ENCODE results near the gene HOXA10. TPM values are rescaled to one million over a fixed set of nuclear protein-coding genes. Genes with fewer than 3 reads are reported as not detected.

The HOXA10 gene
- total RNA-seq, 1 experiment from 2014 or later: not detected

GRCh38 chr7:27202862-27203134 lies 28.7 kb upstream of the HOXA10 start:
- Histone ChIP-seq H3K9me3 (ENCODE audit: control insufficient read depth, low read depth, low read length) (no peaks in the 10 kb centered on the region), H4K8ac (replicated peaks; ENCODE audit: insufficient read length, low read depth, low read length) (no peak overlapping the region), H2BK5ac (ENCODE audit: insufficient read length, low read length) (no peak overlapping the region), H2AK5ac (ENCODE audit: insufficient read length, low read length) (no peak overlapping the region), H3K4ac (ENCODE audit: low read depth, low read length) (no peak overlapping the region), H2BK15ac (ENCODE audit: low read depth, low read length) (no peak overlapping the region), H3K79me1 (ENCODE audit: insufficient read depth, low read depth, low read length, poor library complexity, severe bottlenecking) (no peaks in the 10 kb centered on the region), H3K4me1 (ENCODE audit: insufficient read depth, low read length) (no peaks in the 10 kb centered on the region), H4K20me1 (ENCODE audit: control insufficient read depth, insufficient read depth, insufficient read length) (no peaks in the 10 kb centered on the region), H3K27ac (ENCODE audit: insufficient read length, low read depth, low read length) (no peak overlapping the region), H3K23me2 (ENCODE audit: insufficient read length, low read depth, low read length, poor library complexity, severe bottlenecking) (no peaks in the 10 kb centered on the region), H4K5ac (ENCODE audit: insufficient read length, low read depth, low read length) (no peak overlapping the region), H3K27me3 (ENCODE audit: insufficient read depth, low read length) (peaks cover 93% of the 10 kb centered on the region), H3K9ac (ENCODE audit: extremely low read depth, insufficient read length, low read length) (no peak overlapping the region), H3K18ac (ENCODE audit: insufficient read length, low read depth, low read length) (no peak overlapping the region), H3K79me2 (ENCODE audit: insufficient read depth, low read length) (no peaks in the 10 kb centered on the region), H2AFZ (ENCODE audit: low read length) (no peak overlapping the region), H2BK120ac (ENCODE audit: low read depth, low read length, poor library complexity, severe bottlenecking) (no peak overlapping the region), H4K91ac (ENCODE audit: insufficient read length, low read depth, low read length) (no peak overlapping the region), H3K23ac (ENCODE audit: insufficient read length, low read depth, low read length) (no peak overlapping the region), H3T11ph (ENCODE audit: low read length) (no peak overlapping the region), H3K4me2 (ENCODE audit: insufficient read depth, insufficient read length, low read length) (no peak overlapping the region), H2BK20ac (ENCODE audit: low read depth, low read length, poor library complexity, severe bottlenecking) (no peak overlapping the region), H2BK12ac (ENCODE audit: insufficient read length, low read depth, low read length) (no peak overlapping the region), H3K56ac (ENCODE audit: insufficient read length, low read depth, low read length) (no peak overlapping the region), H3K14ac (ENCODE audit: insufficient read depth, low read length) (no peak overlapping the region)
- H3K36me3 Mint-ChIP-seq (ENCODE audit: insufficient read depth in 1 of 3, low read depth in 3 of 3): peaks cover 0 to 2% (median 0%) of the 10 kb centered on the region in 3 experiments; a peak in 2 of 7 replicates
- no peak for DNase-seq
- no peak overlapping the region for H3K4me3 Mint-ChIP-seq
- no peak overlapping the region for H3K27ac Mint-ChIP-seq
- no peak for TF ChIP-seq CTCF (conservative IDR thresholded peaks at IDR 0.05)
- H3K27me3 Mint-ChIP-seq (ENCODE audit: low read depth): peaks cover 95% of the 10 kb centered on the region
- H3K9me3 Mint-ChIP-seq: peaks cover 7 to 8% of the 10 kb centered on the region in 2 experiments; a peak in 4 of 5 replicates
- H3K4me1 Mint-ChIP-seq: peaks cover 8 to 23% of the 10 kb centered on the region in 2 experiments; a peak in 3 of 4 replicates
- no CpG with 5 or more reads among the region's 3 CpGs for WGBS (ENCODE audit: extremely low coverage, insufficient read length, low lambda C conversion rate)
